HepG2 (cell line): ENCODE results near the gene KAZALD1. TPM values are rescaled to one million over a fixed set of nuclear protein-coding genes. Genes with fewer than 3 reads are reported as not detected.
A peak's percentile ranks its signal among the peaks of the same experiment; 100 is the strongest.

Experiments
- AHDC1 ChIP-seq: sonication (generic); formaldehyde crosslinking; IDR thresholded peaks from 2 replicates; pipeline ENCODE4 v1.5.1; 2020; ENCODE audit warnings: mild to moderate bottlenecking, missing genetic modification reagents, borderline replicate concordance
- BRCA1 ChIP-seq: sonication (generic); formaldehyde crosslinking; IDR thresholded peaks from 2 replicates; pipeline ENCODE4 v1.4.0; 2020; ENCODE audit warnings: missing genetic modification reagents
- CSRNP2 ChIP-seq: sonication (generic); formaldehyde crosslinking; conservative IDR thresholded peaks from 2 replicates; pipeline ENCODE4 v1.8.0; 2022; ENCODE audit warnings: low read depth, missing genetic modification reagents
- DR1 ChIP-seq: sonication (generic); formaldehyde crosslinking; IDR thresholded peaks from 2 replicates; pipeline ENCODE4 v1.8.0; 2021; ENCODE audit warnings: mild to moderate bottlenecking, missing genetic modification reagents, inconsistent platforms
- ETV6 ChIP-seq: sonication (generic); formaldehyde crosslinking; conservative IDR thresholded peaks from 2 replicates; pipeline ENCODE4 v1.4.0; 2020; ENCODE audit warnings: missing genetic modification reagents
- GRHL1 ChIP-seq: sonication (generic); formaldehyde crosslinking; conservative IDR thresholded peaks from 2 replicates; pipeline ENCODE4 v1.8.0; 2022; ENCODE audit warnings: missing genetic modification reagents
- HINFP ChIP-seq: sonication (generic); formaldehyde crosslinking; IDR thresholded peaks from 2 replicates; pipeline ENCODE4 v1.4.0; 2020; ENCODE audit warnings: low read depth, mild to moderate bottlenecking, missing genetic modification reagents
- KLF11 ChIP-seq: IDR thresholded peaks from 2 replicates; pipeline ENCODE4 v1.6.1; 2016; ENCODE audit warnings: missing compliant biosample characterization
- MNT ChIP-seq: fragments of 450-650 bp; IDR thresholded peaks from 2 replicates; pipeline ENCODE4 v1.6.1; 2016
- NFKBIZ ChIP-seq: IDR thresholded peaks from 2 replicates; pipeline ENCODE4 v1.6.1; 2018; ENCODE audit warnings: missing genetic modification reagents, missing compliant biosample characterization
- PHF5A ChIP-seq: IDR thresholded peaks from one replicate; pipeline ENCODE4 v1.6.1; 2018; ENCODE audit warnings: low read depth, missing genetic modification reagents; ENCODE audit not compliant: unreplicated experiment
- PHF8 ChIP-seq: sonication (generic); formaldehyde crosslinking; IDR thresholded peaks from 2 replicates; pipeline ENCODE4 v1.5.0; 2020; ENCODE audit warnings: missing genetic modification reagents
- SP2 ChIP-seq: sonication (generic); formaldehyde crosslinking; IDR thresholded peaks from 2 replicates; pipeline ENCODE4 v1.5.1; 2020; ENCODE audit warnings: mild to moderate bottlenecking, missing genetic modification reagents
- ZNF205 ChIP-seq: IDR thresholded peaks from 2 replicates; pipeline ENCODE4 v1.6.1; 2018; ENCODE audit warnings: missing biosample characterization, missing genetic modification reagents
- ZSCAN25 ChIP-seq: sonication (generic); formaldehyde crosslinking; IDR thresholded peaks from 2 replicates; pipeline ENCODE4 v1.8.0; 2022; ENCODE audit warnings: mild to moderate bottlenecking, missing genetic modification reagents
- polyA plus RNA-seq, 8 experiments: library from polyadenylated mRNA; depleted of rRNA in 3 of 8; stranded (reverse) in 7 of 8; unstranded in 1 of 8; fragments of >200 nt; fragmentation: Illumina TruSeq in 4 of 8; extraction: Trizol in 4 of 8; gene quantifications; 2 replicates each; pipeline versions ENCODE4 v1.2.1 to v1.2.3, GENCODE V29; 2011 to 2016; ENCODE audit warnings: low read depth in 4 of 8, missing spikeins in 1 of 8, mixed read lengths in 1 of 8; ENCODE audit not compliant: insufficient read depth in 1 of 8
- total RNA-seq, 5 experiments: library from RNA; depleted of rRNA; stranded (reverse); fragments of >200 nt; fragmentation: Illumina TruSeq; extraction: Trizol; gene quantifications; 2 replicates each; pipeline ENCODE4 v1.2.3, GENCODE V29; 2016; ENCODE audit warnings: low read depth in 1 of 5

Gene KAZALD1
- total and polyA plus RNA-seq, 2 of the 13 experiments (the other 11 are each of a cell fraction or from before 2014, with no cell fraction given), result 16.7 to 27.7 TPM

- TF ChIP-seq MNT (peak; percentile 49; the same call in 1 of the 2 replicates), BRCA1 (CRISPR knock-in tag) (0 out of 2 replicates have a peak, but pooled peaks have one; percentile 82), KLF11 (no peak; the same call in 1 of the 2 replicates), ZSCAN25 (peak; percentile 75; the same call in 1 of the 2 replicates), NFKBIZ (CRISPR knock-in tag) (0 out of 2 replicates have a peak, but pooled peaks have one; percentile 31), DR1 (0 out of 2 replicates have a peak, but pooled peaks have one; percentile 18), SP2 (CRISPR knock-in tag) (no peak), PHF8 (CRISPR knock-in tag) (peak; percentile 28; the same call in 1 of the 2 replicates), HINFP (CRISPR knock-in tag) (no peak), GRHL1 (CRISPR knock-in tag) (no peak), PHF5A (CRISPR knock-in tag) (peak; percentile 46), ZNF205 (CRISPR knock-in tag) (0 out of 2 replicates have a peak, but pooled peaks have one; percentile 21), AHDC1 (CRISPR knock-in tag) (no peak; the same call in 1 of the 2 replicates), CSRNP2 (CRISPR knock-in tag) (no peak), ETV6 (no peak)
These were observed 4.5 kb downstream of the KAZALD1 start (continued) for GRCh38 chr10:101066146-101066895.
